ENCODE results near the gene ANTXR1. TPM values are rescaled to one million over a fixed set of nuclear protein-coding genes. Genes with fewer than 3 reads are reported as not detected.

ANTXR1 gene
- total RNA-seq, 1 donor from 2014 or later = not detected

DNA sequence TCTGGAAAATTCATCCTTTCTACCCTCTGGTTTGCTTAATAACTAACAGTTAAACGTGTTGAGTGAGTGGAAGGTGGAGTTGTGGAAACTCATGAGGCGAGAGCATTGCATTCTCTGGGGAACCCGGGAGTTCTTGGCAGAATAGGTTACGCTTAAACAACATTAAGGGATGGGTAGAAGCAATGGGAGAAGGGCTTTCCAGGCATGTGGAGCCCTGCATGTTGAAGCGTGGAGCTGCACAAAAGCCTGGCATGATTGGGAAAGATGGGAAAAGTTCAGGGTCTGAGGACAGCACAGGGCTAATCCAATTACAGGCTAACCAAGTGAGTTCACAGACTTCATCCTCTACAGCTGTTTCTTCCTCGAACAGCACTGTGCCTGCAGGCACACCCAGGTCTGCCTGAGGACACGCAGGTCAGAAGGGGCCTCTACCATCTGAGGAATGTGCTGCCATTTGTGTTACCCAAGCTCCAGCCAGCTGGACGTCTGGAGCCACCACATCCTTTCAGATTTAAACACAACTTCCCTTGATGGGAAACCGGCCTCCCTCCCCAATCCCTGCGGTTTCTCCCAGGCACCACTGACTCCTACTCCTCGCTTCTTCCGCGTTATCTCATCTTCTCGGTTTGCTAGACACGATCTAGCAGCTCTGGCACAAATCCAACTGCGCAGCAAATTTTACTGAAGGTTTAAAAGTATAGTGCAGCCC is 164.2 kb downstream of the ANTXR1 start:
- Mint-ChIP-seq H3K9me3 (no peaks in the 10 kb centered on the region), H3K36me3 (ENCODE audit: low read depth) (no peaks in the 10 kb centered on the region), H3K27ac (no peak overlapping the region), H3K4me3 (no peak overlapping the region), H3K27me3 (peaks cover 19% of the 10 kb centered on the region), H3K4me1 (no peaks in the 10 kb centered on the region)
- POLR2A ChIA-PET = no interaction called here
- DNase-seq (no peak), ATAC-seq (ENCODE audit: low read depth) (no peak)
- TF ChIP-seq, protein P1, sequence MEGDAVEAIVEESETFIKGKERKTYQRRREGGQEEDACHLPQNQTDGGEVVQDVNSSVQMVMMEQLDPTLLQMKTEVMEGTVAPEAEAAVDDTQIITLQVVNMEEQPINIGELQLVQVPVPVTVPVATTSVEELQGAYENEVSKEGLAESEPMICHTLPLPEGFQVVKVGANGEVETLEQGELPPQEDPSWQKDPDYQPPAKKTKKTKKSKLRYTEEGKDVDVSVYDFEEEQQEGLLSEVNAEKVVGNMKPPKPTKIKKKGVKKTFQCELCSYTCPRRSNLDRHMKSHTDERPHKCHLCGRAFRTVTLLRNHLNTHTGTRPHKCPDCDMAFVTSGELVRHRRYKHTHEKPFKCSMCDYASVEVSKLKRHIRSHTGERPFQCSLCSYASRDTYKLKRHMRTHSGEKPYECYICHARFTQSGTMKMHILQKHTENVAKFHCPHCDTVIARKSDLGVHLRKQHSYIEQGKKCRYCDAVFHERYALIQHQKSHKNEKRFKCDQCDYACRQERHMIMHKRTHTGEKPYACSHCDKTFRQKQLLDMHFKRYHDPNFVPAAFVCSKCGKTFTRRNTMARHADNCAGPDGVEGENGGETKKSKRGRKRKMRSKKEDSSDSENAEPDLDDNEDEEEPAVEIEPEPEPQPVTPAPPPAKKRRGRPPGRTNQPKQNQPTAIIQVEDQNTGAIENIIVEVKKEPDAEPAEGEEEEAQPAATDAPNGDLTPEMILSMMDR (IDR thresholded peaks at IDR 0.05) = no peak
- intact Hi-C loops (cut with micrococcal nuclease) = no loop called here
- CTCF ChIA-PET = no interaction called here

DNA sequence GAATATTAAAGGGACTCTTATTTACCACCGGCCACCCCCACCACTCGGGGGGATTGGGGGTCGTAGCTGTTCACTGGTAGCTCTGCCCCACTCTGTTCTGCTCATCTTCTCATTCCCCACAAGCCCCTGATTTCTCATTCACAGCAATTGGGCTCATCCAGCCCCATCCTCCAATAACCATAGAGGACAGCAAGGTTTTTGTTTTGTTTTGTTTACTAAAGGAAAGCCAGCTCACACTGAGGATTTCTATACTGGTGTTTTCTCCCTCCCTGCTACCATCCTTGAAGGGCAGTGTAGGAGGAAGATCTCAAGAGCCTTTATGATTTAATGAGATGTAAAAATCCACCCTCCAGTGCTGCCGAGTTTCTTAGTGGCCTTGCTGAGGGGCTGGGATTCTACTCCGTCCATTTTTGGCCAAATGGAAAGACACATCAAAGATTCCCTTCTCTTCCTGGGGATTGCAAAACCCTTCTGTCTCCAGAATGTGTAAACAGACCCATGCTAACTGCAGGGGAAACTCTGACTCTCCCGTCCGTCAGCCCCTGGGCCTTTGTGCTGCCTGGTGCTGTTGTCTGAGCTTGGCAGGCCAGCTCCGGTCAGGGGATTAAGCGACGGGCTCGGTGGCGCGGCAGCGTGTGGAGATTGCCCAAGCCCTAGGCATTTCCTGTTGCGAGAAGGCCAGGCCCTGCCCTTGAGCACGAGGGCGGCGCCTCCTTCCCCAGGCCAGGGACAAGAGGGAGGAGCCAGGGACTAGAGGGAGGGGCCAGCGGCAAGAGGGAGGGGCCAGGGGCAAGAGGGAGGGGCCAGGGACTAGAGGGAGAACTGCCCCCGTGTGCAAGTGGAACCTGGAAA is 165.0 kb downstream of the ANTXR1 start:
- TF ChIP-seq, protein P1 (IDR thresholded peaks at IDR 0.05) = no peak
- intact Hi-C loops (cut with micrococcal nuclease) = no loop called here
- no peak overlapping the region for H3K4me3 Mint-ChIP-seq
- peaks cover 15% of the 10 kb centered on the region for H3K27me3 Mint-ChIP-seq
- no peaks in the 10 kb centered on the region for H3K36me3 Mint-ChIP-seq (ENCODE audit: low read depth)
- no peaks in the 10 kb centered on the region for H3K9me3 Mint-ChIP-seq
- DNase-seq (no peak), ATAC-seq (ENCODE audit: low read depth) (no peak)
- H3K4me1 Mint-ChIP-seq = no peaks in the 10 kb centered on the region
- CTCF ChIA-PET = no interaction called here
- POLR2A ChIA-PET = no interaction called here
- H3K27ac Mint-ChIP-seq = no peak overlapping the region

- ChIA-PET CTCF (no interaction called here), POLR2A (no interaction called here)
- intact Hi-C loops (cut with micrococcal nuclease) = no loop called here
- ATAC-seq (ENCODE audit: low read depth) (no peak), DNase-seq (no peak)
- peaks cover 14% of the 10 kb centered on the region for H3K27me3 Mint-ChIP-seq
- TF ChIP-seq, protein P1 (IDR thresholded peaks at IDR 0.05) = no peak
- no peak overlapping the region for H3K4me3 Mint-ChIP-seq
- H3K9me3 Mint-ChIP-seq = no peaks in the 10 kb centered on the region
- no peaks in the 10 kb centered on the region for H3K4me1 Mint-ChIP-seq
- H3K36me3 Mint-ChIP-seq (ENCODE audit: low read depth) = no peaks in the 10 kb centered on the region
- no peak overlapping the region for H3K27ac Mint-ChIP-seq
These were observed 165.8 kb downstream of the ANTXR1 start for GRCh38 chr2:69178756-69179155.

DNA sequence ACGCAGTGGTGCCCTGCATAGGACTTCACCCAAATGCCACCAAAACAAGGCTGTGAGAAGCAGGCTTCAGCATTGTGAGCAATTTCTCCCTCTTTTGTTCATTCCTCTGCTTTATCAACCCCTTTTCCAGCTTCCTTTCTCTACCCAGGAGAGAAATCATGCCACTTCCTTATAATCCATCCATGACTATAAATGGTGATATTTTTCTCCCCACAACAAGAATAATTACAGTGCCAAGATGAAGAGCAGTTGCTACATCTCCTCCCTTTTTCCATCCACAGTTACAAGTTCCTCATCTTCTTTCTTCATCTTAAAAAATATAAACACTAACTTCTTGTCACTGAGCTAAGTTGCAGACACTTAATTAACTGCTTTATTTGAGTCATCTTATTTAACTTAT is 167.2 kb downstream of the ANTXR1 start:
- Mint-ChIP-seq H3K4me1 (no peaks in the 10 kb centered on the region), H3K27me3 (peaks cover 4% of the 10 kb centered on the region)
- no peak for DNase-seq

DNA sequence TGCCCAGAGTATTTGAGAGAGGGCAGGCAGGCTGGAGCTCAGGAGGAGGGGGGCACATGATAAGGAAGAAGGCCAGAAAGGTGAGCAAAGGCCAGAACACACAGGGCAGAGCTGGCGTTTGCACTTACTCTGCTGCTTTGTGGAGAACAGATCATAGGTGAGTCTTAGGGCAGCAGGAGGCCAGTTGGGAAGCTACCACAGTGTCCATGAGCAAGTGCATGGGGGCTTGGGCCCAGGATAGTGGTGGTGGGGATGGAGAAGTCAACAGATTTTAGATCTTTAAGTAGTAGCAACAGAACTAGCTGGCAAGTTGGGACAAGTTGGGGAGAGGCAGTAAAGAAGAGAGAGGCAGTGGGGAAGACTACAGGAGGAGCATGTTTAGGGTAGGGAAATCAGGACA is 168.0 kb downstream of the ANTXR1 start:
- ChIA-PET POLR2A (no interaction called here), CTCF (no interaction called here)
- DNase-seq (no peak), ATAC-seq (ENCODE audit: low read depth) (no peak)
- Mint-ChIP-seq H3K9me3 (no peaks in the 10 kb centered on the region), H3K4me3 (no peak overlapping the region), H3K36me3 (ENCODE audit: low read depth) (no peaks in the 10 kb centered on the region), H3K27ac (no peak overlapping the region), H3K4me1 (no peaks in the 10 kb centered on the region), H3K27me3 (peaks cover 4% of the 10 kb centered on the region)
- intact Hi-C loops (cut with micrococcal nuclease) = no loop called here
- TF ChIP-seq, protein P1 (IDR thresholded peaks at IDR 0.05) = no peak

More for the DNA sequence above, 167.2 kb downstream of the ANTXR1 start:
- no peaks in the 10 kb centered on the region for H3K36me3 Mint-ChIP-seq (ENCODE audit: low read depth)
- intact Hi-C loops (cut with micrococcal nuclease) = no loop called here
- H3K4me3 Mint-ChIP-seq = no peak overlapping the region
- POLR2A ChIA-PET = no interaction called here
- no peak for ATAC-seq (ENCODE audit: low read depth)
- H3K9me3 Mint-ChIP-seq = no peaks in the 10 kb centered on the region
- no peak overlapping the region for H3K27ac Mint-ChIP-seq
- TF ChIP-seq, protein P1 (IDR thresholded peaks at IDR 0.05) = no peak
- CTCF ChIA-PET = no interaction called here

Measured in activated B cell treated with CpG ODN at 0.5 μM for 24 hours (primary cell).